Measurements from ENCODE around the gene TNFRSF8. TPM values are rescaled to one million over a fixed set of nuclear protein-coding genes. Genes with fewer than 3 reads are reported as not detected.

TNFRSF8 gene
- total and polyA plus RNA-seq, 2 donors (not counting 1 experiment from before 2014, with no cell fraction given): 0.36 to 0.57 TPM

DNA sequence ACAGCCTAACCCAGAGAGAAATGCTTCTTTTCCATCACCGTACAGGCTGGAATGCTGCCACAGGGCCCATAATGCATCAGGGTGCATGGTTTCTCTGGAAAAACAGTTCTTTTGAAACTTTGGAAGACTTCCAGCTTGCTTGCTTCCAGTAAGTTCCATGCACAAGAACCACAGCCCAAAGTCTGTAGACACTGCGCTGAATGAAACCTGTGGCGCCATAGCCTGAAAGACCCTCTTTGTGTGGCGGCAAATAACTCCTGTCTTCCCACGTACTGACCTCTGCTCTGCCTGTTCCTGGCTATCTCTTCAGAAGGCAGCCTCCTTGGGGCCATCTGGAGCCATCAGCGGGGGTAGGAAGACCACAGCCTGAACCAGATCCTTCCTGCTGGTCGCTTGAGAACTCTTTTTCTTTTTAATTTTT is 28.7 kb upstream of the TNFRSF8 start:
- H3K9ac ChIP-seq (ENCODE audit: low read length): no peak overlapping the region
- no peaks in the 10 kb centered on the region for H3K27me3 Mint-ChIP-seq
- H3K4me3 Mint-ChIP-seq: no peak overlapping the region
- peaks cover 0 to 15% of the 10 kb centered on the region in 2 experiments for H3K36me3 ChIP-seq (replicated peaks in 1 of 2; ENCODE audit: control extremely low read depth in 1 of 2, control insufficient read depth in 1 of 2, extremely low read depth in 1 of 2, insufficient read depth in 2 of 2, low read length in 1 of 2)
- no peak for ATAC-seq (ENCODE audit: low read depth)
- ChIA-PET CTCF (interaction anchor here (0.6 kb wide), 1 partner anchor 17 kb away, joined by 3 read pairs; no protein-coding TSS in a partner anchor), POLR2A (no interaction called here)
- H4K20me1 ChIP-seq (ENCODE audit: control insufficient read depth, insufficient read depth, low read length, poor library complexity, severe bottlenecking): no peaks in the 10 kb centered on the region
- H3K4me3 ChIP-seq (ENCODE audit: control extremely low read depth in 1 of 5, extremely low read depth in 1 of 5, insufficient read depth in 1 of 5, low read depth in 2 of 5, low read length in 4 of 5): no peak overlapping the region
- H3K79me2 ChIP-seq (ENCODE audit: control insufficient read depth, insufficient read depth, low read length): no peaks in the 10 kb centered on the region
- DNase-seq: no peak
- no peak overlapping the region for H3K4me2 ChIP-seq (replicated peaks; ENCODE audit: low read depth, low read length, poor library complexity, severe bottlenecking)
- peaks cover 28% of the 10 kb centered on the region for H3K4me1 Mint-ChIP-seq
- 76% methylated on average over 7 of the region's 7 CpGs for WGBS (ENCODE audit: insufficient coverage)
- intact Hi-C loops (cut with micrococcal nuclease): no loop called here
- no peak overlapping the region for H3K27ac ChIP-seq (ENCODE audit: low read length in 2 of 2)
- no peaks in the 10 kb centered on the region for H3K27me3 ChIP-seq (replicated peaks in 1 of 4; ENCODE audit: control extremely low read depth in 1 of 4, control insufficient read depth in 3 of 4, insufficient read depth in 4 of 4, low read length in 3 of 4)
- no peak for TF ChIP-seq EZH2 (IDR thresholded peaks at IDR 0.05; ENCODE audit: borderline replicate concordance, insufficient read depth, low read depth, low read length, poor library complexity, severe bottlenecking)
- TF ChIP-seq, protein P1, sequence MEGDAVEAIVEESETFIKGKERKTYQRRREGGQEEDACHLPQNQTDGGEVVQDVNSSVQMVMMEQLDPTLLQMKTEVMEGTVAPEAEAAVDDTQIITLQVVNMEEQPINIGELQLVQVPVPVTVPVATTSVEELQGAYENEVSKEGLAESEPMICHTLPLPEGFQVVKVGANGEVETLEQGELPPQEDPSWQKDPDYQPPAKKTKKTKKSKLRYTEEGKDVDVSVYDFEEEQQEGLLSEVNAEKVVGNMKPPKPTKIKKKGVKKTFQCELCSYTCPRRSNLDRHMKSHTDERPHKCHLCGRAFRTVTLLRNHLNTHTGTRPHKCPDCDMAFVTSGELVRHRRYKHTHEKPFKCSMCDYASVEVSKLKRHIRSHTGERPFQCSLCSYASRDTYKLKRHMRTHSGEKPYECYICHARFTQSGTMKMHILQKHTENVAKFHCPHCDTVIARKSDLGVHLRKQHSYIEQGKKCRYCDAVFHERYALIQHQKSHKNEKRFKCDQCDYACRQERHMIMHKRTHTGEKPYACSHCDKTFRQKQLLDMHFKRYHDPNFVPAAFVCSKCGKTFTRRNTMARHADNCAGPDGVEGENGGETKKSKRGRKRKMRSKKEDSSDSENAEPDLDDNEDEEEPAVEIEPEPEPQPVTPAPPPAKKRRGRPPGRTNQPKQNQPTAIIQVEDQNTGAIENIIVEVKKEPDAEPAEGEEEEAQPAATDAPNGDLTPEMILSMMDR (IDR thresholded peaks at IDR 0.05): no peak
- H2AFZ ChIP-seq (ENCODE audit: insufficient read depth, low read depth, low read length, poor library complexity, severe bottlenecking): no peak overlapping the region
- H3K9me3 ChIP-seq (ENCODE audit: control extremely low read depth in 1 of 3, control insufficient read depth in 2 of 3, insufficient read depth in 1 of 3, low read length in 2 of 3): peaks cover 0 to 2% (median 0%) of the 10 kb centered on the region in 3 donors
- H3K4me1 ChIP-seq (ENCODE audit: control insufficient read depth in 2 of 2, insufficient read depth in 2 of 2, low read length in 2 of 2): peaks cover 10 to 17% of the 10 kb centered on the region in 2 donors
- H3K27ac Mint-ChIP-seq: no peak overlapping the region
- H3K9me3 Mint-ChIP-seq (ENCODE audit: insufficient read depth): no peaks in the 10 kb centered on the region

DNA sequence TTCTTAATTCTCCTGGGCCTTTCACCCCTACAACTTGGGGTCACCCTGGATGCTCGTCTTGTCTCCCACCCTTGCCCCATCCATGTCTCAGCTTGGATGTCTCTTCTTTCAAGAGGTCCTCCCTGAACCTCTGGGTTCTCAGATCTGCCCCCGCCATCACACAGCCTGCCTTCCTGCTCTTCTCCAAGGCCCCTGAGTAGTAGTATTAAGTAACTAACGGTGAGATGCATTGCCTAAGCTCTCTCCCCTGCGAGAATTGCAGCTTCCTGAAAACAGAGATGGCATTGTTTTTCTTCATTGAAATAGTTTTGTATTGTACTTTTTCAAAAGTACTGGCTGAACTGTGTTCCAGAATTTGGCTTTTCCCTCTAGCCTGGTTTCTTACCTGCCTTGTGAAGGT is 27.8 kb upstream of the TNFRSF8 start:
- Histone ChIP-seq H3K4me1 (ENCODE audit: control insufficient read depth in 2 of 2, insufficient read depth in 2 of 2, low read length in 2 of 2) (peaks cover 14 to 17% of the 10 kb centered on the region in 2 donors), H3K36me3 (replicated peaks in 1 of 2; ENCODE audit: control extremely low read depth in 1 of 2, control insufficient read depth in 1 of 2, extremely low read depth in 1 of 2, insufficient read depth in 2 of 2, low read length in 1 of 2) (peaks cover 0 to 6% of the 10 kb centered on the region in 2 experiments), H2AFZ (ENCODE audit: insufficient read depth, low read depth, low read length, poor library complexity, severe bottlenecking) (no peak overlapping the region), H3K79me2 (ENCODE audit: control insufficient read depth, insufficient read depth, low read length) (no peaks in the 10 kb centered on the region), H3K27me3 (replicated peaks in 1 of 4; ENCODE audit: control extremely low read depth in 1 of 4, control insufficient read depth in 3 of 4, insufficient read depth in 4 of 4, low read length in 3 of 4) (no peaks in the 10 kb centered on the region), H3K4me2 (replicated peaks; ENCODE audit: low read depth, low read length, poor library complexity, severe bottlenecking) (no peak overlapping the region), H4K20me1 (ENCODE audit: control insufficient read depth, insufficient read depth, low read length, poor library complexity, severe bottlenecking) (no peaks in the 10 kb centered on the region), H3K27ac (ENCODE audit: low read length in 2 of 2) (no peak overlapping the region), H3K9ac (ENCODE audit: low read length) (no peak overlapping the region), H3K9me3 (ENCODE audit: control extremely low read depth in 1 of 3, control insufficient read depth in 2 of 3, insufficient read depth in 1 of 3, low read length in 2 of 3) (peaks cover 0 to 2% (median 0%) of the 10 kb centered on the region in 3 donors), H3K4me3 (ENCODE audit: control extremely low read depth in 1 of 5, extremely low read depth in 1 of 5, insufficient read depth in 1 of 5, low read depth in 2 of 5, low read length in 4 of 5) (no peak overlapping the region)
- peaks cover 28% of the 10 kb centered on the region for H3K4me1 Mint-ChIP-seq
- WGBS (ENCODE audit: insufficient coverage): 90% methylated on average over 2 of the region's 4 CpGs
- no peaks in the 10 kb centered on the region for H3K27me3 Mint-ChIP-seq
- ATAC-seq (ENCODE audit: low read depth) (no peak), DNase-seq (no peak)
- intact Hi-C loops (cut with micrococcal nuclease): no loop called here
- H3K4me3 Mint-ChIP-seq: no peak overlapping the region
- H3K27ac Mint-ChIP-seq: peak overlapping the region; percentile 64
- CTCF ChIA-PET: interaction anchor here (1.2 kb wide), 1 partner anchor 54 kb away, joined by 3 read pairs; no protein-coding TSS in a partner anchor
- TF ChIP-seq, protein P1 (IDR thresholded peaks at IDR 0.05): no peak
- no peak for TF ChIP-seq EZH2 (IDR thresholded peaks at IDR 0.05; ENCODE audit: borderline replicate concordance, insufficient read depth, low read depth, low read length, poor library complexity, severe bottlenecking)
- POLR2A ChIA-PET: interaction anchor here (1.2 kb wide), 1 partner anchor 53 kb away, joined by 3 read pairs; no protein-coding TSS in a partner anchor
- H3K9me3 Mint-ChIP-seq (ENCODE audit: insufficient read depth): no peaks in the 10 kb centered on the region
